NOMO-1 treated with DMSO at 0.1 percent for 48 hours (cell line): ENCODE results near the gene ICAM4.
A peak's percentile ranks its signal among the peaks of the same experiment; 100 is the strongest.

Experiments
- DNase-seq: peaks from one replicate; lab custom pipeline; 2025; ENCODE audit not compliant: unreplicated experiment; lab: John Stamatoyannopoulos, UW

The ICAM4 gene

DNA sequence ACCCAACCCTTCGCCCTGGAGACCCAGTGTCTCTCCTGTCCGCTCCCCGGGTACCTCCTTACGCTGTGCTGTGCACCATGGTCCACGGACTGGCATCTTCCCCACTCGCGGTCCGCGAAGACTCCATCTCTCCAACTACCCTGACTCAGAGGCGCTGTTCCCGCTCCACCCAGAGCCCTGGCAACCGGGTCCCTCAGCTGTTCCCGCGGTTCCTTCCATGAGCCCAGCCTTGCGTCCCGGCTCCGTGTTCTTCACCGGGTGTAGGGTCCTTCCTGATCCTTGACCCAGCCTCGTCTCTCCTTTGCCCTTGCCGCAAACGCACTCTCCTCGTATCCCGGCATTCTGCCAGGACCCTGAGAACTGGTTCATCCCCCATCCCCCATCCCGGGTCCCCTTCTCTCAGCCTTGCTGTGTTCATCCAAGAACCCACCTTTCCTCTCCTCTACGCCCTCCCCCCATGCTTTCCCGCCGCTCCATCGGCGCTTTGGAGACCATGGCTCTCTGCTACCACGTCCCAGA lies 3.7 kb downstream of the ICAM4 start:
- DNase-seq, result no peak

DNA sequence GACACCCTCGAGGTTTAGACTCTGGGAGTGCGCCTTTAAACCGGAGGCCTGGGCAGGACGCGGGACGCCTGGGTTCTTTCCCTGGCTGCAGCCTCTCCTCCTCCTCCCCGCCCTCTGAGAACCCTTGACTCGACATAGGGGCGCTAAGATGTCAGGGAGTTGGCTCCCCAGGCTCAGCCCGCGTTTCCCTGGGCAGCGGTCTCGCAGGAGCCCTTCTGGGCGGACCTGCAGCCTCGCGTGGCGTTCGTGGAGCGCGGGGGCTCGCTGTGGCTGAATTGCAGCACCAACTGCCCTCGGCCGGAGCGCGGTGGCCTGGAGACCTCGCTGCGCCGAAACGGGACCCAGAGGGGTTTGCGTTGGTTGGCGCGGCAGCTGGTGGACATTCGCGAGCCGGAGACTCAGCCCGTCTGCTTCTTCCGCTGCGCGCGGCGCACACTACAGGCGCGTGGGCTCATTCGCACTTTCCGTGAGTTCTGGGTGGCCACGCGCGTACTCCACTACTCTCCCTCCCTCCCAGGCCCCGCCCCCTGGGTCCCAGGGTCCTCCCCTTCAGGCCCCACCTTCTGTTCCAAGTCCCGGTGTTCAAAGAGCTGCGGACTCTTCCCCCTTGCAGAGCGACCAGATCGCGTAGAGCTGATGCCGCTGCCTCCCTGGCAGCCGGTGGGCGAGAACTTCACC lies 4.3 kb downstream of the ICAM4 start:
- DNase-seq, result peak; percentile 28

DNA sequence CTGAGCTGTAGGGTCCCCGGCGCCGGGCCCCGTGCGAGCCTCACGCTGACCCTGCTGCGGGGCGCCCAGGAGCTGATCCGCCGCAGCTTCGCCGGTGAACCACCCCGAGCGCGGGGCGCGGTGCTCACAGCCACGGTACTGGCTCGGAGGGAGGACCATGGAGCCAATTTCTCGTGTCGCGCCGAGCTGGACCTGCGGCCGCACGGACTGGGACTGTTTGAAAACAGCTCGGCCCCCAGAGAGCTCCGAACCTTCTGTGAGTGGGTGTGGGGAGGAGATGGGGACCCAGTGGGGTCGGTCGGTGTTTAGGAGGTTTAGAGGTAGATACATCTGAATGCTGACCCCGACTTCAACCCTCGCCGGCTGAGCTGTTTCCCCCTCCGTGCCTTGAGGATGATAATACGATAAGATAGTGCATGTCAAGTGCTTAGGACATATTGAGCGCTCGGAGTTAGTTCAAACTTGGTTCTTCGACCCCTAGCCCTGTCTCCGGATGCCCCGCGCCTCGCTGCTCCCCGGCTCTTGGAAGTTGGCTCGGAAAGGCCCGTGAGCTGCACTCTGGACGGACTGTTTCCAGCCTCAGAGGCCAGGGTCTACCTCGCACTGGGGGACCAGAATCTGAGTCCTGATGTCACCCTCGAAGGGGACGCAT lies 4.9 kb downstream of the ICAM4 start:
- DNase-seq, result no peak

DNA sequence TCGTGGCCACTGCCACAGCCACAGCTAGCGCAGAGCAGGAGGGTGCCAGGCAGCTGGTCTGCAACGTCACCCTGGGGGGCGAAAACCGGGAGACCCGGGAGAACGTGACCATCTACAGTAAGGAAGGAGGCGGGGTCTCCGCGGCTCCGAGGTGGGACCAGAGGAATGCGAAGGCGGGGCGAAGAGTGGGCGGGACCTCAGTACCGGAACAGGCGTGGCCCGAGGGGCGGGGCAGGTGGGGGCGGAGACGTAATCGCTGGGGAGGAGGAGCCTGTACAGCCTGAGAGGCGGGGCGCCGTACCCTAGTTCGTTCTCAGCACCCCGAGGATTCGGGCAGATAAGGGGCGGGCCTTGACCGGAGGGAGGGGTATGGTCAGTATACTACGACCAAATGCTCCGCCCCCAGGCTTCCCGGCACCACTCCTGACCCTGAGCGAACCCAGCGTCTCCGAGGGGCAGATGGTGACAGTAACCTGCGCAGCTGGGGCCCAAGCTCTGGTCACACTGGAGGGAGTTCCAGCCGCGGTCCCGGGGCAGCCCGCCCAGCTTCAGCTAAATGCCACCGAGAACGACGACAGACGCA lies 5.5 kb downstream of the ICAM4 start:
- DNase-seq, result peak; percentile 30

DNA sequence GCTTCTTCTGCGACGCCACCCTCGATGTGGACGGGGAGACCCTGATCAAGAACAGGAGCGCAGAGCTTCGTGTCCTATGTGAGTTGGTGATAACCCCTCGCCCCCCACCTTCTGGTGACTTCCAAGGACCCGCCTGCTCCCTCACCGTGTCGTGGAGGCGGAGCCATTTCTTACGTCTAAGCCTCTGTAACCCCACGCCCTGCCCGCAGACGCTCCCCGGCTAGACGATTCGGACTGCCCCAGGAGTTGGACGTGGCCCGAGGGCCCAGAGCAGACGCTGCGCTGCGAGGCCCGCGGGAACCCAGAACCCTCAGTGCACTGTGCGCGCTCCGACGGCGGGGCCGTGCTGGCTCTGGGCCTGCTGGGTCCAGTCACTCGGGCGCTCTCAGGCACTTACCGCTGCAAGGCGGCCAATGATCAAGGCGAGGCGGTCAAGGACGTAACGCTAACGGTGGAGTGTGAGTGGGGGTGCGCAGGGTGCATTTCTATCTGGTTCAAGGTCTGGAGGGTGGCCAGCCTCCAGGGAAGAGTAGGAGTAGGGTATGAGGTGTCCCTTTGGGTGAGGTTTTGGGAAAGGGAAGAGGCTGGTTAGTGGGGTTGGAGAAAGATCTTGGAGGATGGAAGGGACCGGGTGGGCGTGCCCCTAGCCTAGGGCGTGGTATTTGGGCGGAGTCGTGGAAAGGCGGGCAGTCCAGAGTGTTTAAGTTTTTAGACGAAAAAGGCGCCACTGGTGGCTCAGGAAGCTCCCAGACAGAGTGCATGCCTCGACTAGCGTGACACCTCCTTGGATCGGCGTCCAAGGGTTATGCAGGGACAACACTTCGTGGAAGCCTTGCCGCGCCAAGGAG lies 6.3 kb downstream of the ICAM4 start:
- no peak for DNase-seq

DNA sequence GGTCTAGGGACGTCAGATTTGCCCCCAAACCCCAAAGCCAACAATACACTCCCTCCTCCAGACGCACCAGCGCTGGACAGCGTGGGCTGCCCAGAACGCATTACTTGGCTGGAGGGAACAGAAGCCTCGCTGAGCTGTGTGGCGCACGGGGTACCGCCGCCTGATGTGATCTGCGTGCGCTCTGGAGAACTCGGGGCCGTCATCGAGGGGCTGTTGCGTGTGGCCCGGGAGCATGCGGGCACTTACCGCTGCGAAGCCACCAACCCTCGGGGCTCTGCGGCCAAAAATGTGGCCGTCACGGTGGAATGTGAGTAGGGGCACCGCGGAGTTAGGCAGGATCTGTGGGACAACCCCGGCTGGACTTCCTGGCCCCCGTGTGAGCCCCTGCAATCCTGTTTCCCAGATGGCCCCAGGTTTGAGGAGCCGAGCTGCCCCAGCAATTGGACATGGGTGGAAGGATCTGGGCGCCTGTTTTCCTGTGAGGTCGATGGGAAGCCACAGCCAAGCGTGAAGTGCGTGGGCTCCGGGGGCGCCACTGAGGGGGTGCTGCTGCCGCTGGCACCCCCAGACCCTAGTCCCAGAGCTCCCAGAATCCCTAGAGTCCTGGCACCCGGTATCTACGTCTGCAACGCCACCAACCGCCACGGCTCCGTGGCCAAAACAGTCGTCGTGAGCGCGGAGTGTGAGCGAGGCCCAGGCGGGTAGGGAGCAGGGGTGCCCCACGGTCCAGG lies 7.0 kb downstream of the ICAM4 start:
- DNase-seq, result no peak

DNA sequence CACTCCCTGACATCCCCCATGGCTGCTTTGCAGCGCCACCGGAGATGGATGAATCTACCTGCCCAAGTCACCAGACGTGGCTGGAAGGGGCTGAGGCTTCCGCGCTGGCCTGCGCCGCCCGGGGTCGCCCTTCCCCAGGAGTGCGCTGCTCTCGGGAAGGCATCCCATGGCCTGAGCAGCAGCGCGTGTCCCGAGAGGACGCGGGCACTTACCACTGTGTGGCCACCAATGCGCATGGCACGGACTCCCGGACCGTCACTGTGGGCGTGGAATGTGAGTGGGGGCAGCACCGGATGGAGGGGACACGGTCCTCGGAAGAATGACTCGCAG lies 7.6 kb downstream of the ICAM4 start:
- no peak for DNase-seq

DNA sequence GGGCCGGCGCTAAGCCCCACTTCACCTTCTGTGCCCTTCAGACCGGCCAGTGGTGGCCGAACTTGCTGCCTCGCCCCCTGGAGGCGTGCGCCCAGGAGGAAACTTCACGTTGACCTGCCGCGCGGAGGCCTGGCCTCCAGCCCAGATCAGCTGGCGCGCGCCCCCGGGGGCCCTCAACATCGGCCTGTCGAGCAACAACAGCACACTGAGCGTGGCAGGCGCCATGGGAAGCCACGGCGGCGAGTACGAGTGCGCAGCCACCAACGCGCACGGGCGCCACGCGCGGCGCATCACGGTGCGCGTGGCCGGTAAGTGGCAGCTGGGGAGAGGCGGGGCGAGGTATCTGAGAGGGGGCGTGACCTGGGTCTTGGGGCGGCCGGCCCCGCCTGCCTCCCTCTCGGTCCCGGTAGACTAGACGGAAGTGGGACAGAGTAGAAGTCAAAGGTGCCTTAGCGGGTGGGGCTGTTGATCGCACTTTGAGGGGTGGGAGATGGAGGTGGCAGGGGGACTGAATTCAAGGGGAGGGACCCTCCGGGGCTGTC lies 8.6 kb downstream of the ICAM4 start:
- DNase-seq, result peak; percentile 52

DNA sequence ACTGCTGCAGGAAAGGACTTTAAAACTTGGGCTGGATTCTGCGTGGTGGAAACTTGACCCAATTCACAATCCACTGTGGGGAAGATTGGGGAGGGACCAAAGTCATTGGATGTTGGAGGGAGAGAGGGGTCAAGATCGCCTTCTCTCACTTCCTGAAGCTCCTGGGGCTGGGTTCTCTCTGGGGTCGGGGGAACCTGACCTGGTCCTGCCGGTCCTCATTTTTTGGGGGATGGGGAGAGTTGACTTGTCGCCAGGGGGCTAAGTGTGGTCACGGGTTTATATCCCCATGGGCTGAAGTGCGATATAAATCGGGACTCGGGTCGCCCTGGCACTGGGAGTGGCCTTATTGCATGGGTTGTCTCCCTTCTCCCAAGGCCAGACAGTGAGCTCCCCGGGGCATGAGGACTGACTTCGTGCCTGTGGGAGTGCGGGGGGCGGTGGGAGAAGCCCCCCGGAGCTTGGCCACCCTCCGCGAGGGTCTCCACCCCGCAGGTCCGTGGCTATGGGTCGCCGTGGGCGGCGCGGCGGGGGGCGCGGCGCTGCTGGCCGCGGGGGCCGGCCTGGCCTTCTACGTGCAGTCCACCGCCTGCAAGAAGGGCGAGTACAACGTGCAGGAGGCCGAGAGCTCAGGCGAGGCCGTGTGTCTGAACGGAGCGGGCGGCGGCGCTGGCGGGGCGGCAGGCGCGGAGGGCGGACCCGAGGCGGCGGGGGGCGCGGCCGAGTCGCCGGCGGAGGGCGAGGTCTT lies 9.3 kb downstream of the ICAM4 start:
- DNase-seq, result no peak

DNA sequence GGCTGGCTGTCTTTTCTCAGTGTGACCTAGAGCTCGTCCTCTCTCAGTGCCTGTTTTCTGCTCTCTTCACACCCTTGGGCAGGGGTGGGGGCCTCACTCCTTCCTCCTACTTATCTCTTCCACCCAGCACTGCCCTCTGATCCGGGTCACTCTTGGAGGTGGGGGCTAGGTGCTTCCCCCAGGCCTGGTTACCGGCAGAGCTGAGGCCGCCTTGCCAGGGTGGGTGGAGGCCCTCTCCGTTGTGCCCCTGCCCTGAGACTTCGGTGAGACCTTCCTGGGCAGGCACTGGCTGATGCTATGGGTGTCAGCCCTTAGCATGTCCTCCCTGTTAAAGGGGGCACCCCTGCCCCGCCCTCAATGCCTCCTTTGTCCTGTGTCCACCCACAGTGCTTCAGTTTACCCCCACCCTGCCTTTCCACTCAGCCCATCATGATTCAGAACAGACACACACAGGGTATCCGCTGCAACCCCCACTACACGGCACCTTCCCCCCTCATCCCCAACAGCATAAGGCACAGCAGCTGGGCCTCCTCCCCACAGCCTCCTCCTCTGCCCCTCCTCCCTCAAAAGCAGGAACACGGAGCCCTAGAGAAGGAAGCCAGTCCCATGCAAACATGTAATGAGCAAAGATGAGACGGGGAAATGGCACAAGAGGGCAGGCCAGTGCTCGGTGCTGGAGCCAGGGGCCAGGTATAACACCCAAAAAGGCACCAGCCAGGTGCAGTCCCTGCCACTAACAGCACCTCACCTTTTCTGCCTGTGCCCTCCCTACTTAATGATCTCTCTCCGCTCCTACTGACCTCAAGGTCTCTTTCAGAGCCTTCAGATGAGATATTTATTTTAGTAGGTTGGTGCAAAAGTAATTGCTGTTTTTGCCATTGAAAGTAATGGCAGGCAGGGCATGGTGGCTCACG lies 13.0 kb downstream of the ICAM4 start:
- DNase-seq, result peak; percentile 28

DNA sequence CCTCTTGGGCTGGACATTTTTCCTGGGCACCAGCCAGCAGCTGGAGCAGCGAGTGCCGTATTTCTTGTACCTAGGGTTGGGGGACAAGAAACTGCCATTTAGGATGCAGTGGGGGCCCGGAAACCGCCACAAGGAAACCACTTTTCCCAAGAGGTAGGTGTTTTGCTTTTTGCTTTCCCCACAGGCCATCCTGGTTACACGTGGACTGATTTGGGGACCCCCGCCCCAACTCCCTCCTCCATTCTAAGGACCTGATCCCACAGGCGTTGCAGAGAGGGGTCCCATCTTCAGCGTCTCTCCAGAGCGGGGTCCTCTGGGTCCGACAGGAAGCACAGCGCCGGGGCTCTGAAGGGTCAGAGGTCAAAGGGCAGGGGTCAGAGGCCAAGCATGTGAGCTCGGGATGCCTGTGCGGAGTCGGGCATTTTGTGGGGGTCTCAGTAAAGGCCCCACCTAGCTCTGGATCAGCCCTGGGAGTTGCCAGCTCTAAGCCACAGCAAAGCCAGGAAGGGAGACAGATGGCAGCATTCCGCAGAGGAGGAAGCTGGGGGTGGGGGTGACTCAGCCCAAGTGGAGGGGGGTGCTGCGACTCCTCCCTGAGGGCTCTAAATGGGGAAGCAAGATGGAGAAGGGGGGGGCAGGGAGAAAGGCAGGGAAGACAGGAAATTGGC lies 18.5 kb downstream of the ICAM4 start:
- DNase-seq, result peak; percentile 18

DNA sequence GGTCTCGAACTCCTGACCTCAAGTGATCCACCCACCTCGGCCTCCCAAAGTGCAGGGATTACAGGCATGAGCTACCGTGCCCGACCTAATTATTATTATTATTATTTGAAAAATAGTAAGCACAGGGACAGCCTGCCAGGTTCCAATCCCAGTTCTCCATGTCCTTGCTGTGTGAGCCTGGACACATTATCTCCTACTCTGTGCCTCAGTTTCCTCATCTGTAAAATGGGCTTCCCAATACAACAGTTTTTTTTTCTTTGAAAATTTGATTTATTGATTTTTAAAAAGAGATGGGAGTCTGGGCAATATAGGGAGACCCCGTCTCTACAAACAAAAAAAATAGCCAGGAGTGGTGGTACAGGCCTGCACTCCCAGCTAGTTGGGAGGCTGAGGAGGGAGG lies 19.6 kb downstream of the ICAM4 start:
- DNase-seq, result no peak

DNA sequence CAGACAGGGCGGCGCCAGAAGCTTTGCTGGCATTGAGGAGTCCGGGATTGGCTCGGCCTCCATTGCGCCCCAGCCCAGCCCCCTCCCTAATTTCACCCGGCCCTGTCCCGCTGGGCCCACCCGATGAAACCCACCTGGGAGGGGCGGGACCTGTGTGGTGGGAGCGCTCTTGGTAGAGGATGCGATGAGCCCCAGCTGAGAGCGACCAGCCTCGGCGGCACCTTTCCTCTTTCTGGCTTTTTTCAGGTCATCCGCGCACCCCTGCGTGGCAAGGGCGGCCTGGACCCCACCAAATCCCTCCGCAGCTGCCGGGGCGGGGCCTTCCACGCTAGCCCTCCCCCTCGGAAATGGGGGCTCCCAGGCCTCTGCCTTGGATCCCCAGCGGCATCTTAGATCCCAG lies 22.7 kb downstream of the ICAM4 start, which contains the start of gene ZGLP1:
ZGLP1 (minus strand) TSS at position 393 of the 400 bp plus-strand sequence.
- DNase-seq, result no peak

DNA sequence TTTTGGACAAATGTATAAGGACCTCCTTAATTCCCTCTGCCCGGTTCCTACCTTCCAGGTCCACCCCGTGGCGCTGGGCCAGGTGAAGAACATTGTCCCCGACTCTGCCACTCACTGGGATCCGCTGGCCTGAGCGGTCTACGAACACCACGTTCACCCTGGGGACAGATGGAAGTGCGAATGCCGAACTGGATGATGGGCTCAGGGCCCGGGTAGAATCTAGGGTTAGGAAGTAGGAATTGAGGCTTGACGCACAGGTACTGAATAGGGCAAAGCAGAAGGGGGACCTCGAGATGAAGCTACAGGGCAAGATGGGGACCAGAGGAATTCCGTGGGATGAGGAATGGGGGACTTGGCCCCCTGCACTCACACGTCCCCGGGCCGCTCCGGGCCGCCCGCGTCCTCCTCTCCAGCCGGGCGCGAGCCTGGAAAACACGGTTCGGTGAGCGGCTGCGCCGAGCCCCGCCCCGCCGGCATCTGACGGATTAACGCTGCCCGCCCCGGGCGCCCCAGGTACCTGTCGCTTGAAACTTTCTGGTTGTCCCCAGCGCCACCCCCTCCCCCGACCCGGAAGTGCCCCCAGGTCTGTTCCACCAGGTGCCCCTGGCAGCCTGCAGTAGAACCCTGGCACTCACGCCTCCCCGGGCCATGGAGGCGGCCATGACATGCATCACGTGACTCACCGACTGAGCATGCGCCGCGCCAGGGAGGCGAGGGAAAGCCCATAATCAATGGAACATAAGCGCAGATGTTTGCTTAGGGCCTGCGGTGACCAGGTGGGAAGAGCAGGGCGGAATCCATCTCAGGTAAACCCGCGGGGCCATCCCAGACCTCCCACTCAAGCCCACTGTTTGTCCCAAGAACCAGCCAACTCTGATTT lies 28.8 kb downstream of the ICAM4 start, which contains the start of gene FDX2:
FDX2 (minus strand) TSS at position 681 of the 880 bp plus-strand sequence; CDS start at position 662, 19 bp downstream.
- peak; percentile 64 for DNase-seq

DNA sequence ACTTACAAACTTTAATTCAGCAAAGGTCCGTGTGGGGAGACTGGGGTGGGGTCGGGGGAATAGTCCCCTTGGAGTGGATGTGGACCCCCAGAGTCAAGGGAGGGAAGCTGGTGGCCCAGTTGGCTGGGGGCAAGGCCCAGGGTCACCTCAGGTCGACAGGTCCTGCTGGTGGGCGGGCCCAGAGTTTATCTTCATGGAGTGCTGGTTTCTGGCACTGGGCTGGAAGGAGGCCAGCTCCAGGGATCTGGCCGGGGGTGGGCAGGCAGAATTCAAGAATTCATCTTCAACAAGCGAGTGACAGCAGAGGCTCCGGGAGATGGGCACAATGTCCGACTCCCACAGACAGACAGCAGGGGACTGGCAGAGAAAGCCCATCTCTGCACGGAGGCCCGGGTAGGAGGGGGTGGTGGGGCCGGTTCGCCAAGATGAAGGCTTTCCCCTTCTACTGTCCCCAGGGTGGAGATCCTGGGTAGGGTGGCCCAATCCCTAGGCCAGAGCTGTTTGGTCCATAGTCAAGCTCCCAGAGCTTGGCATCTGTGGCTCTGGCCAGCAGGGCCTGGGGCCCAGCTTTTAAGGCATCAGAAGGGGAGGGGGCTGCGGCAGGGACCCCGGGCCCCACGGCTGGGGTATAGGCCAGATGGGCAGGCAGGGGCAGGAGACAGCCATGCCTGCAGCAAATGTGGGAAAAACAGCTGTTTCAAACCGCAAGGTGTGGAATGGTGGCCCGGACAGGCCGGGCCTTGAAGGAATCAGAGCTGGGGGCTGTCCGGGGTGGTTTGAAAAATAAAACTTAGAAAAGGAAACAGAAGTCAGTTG lies 29.7 kb downstream of the ICAM4 start:
- no peak for DNase-seq
